H1 (cell line): ENCODE measurements around the gene DEXI.

Source experiments
- BRCA1 ChIP-seq: IDR thresholded peaks from 2 replicates; pipeline ENCODE4 v1.6.1; 2012; ENCODE audit warnings: low read depth, low read length, improper control_type of control experiment
- EGR1 ChIP-seq: IDR thresholded peaks from 2 replicates; pipeline ENCODE4 v1.6.1; 2011; ENCODE audit warnings: low read depth, low read length, borderline replicate concordance
- EP300 ChIP-seq, 2 experiments: IDR thresholded peaks; 1 replicate in 1 of 2; 2 replicates in 1 of 2; pipeline ENCODE4 v1.6.1; 2011 to 2012; ENCODE audit warnings: low read depth in 2 of 2, low read length in 2 of 2, mild to moderate bottlenecking in 2 of 2, borderline replicate concordance in 1 of 2, inconsistent platforms in 1 of 2, moderate library complexity in 1 of 2
- EZH2 ChIP-seq: fragments of 200-600 bp; sonication (generic); IDR thresholded peaks from 2 replicates; pipeline ENCODE4 v1.7.1; 2012; ENCODE audit warnings: low read depth, mild to moderate bottlenecking, moderate library complexity, low read length, inconsistent platforms; ENCODE audit not compliant: severe bottlenecking
- HDAC6 ChIP-seq: IDR thresholded peaks from one replicate; pipeline ENCODE4 v1.7.1; 2012; ENCODE audit warnings: low read depth, mild to moderate bottlenecking, inconsistent platforms, low read length, moderate library complexity
- KDM4A ChIP-seq: IDR thresholded peaks from one replicate; pipeline ENCODE4 v1.7.1; 2012; ENCODE audit warnings: low read depth, mild to moderate bottlenecking, moderate library complexity, low read length, inconsistent platforms; ENCODE audit not compliant: severe bottlenecking
- POLR2AphosphoS5 ChIP-seq: IDR thresholded peaks from 2 replicates; pipeline ENCODE4 v1.6.1; 2011; ENCODE audit warnings: low read depth, low read length
- RAD21 ChIP-seq, 2 experiments: IDR thresholded peaks in 1 of 2; conservative IDR thresholded peaks in 1 of 2; 2 replicates each; pipeline ENCODE4 v1.6.1; 2011; ENCODE audit warnings: low read depth in 2 of 2, low read length in 2 of 2, improper control_type of control experiment in 1 of 2, inconsistent platforms in 1 of 2, mild to moderate bottlenecking in 1 of 2, moderate library complexity in 1 of 2
- RFX5 ChIP-seq: IDR thresholded peaks from 2 replicates; pipeline ENCODE4 v1.6.1; 2011; ENCODE audit warnings: low read depth, low read length, improper control_type of control experiment, borderline replicate concordance
- SIX5 ChIP-seq: IDR thresholded peaks from 2 replicates; pipeline ENCODE4 v1.6.1; 2011; ENCODE audit warnings: mild to moderate bottlenecking, low read depth, low read length
- TAF1 ChIP-seq: IDR thresholded peaks from 2 replicates; pipeline ENCODE4 v1.6.1; 2011; ENCODE audit warnings: mild to moderate bottlenecking, low read depth, low read length
- TF ChIP-seq, protein P1 (sequence below), 3 experiments: IDR thresholded peaks; 1 replicate in 2 of 3; 2 replicates in 1 of 3; pipeline versions ENCODE4 v1.5.1 to v1.6.1; 2011; ENCODE audit warnings: low read length in 3 of 3, mild to moderate bottlenecking in 3 of 3, inconsistent platforms in 2 of 3, low read depth in 1 of 3, moderate library complexity in 1 of 3; ENCODE audit not compliant: insufficient read depth in 1 of 3; ENCODE audit errors: control extremely low read depth in 1 of 3
- TF ChIP-seq, protein P2 (sequence below): IDR thresholded peaks from 2 replicates; pipeline ENCODE4 v1.6.1; 2011; ENCODE audit warnings: low read length, improper control_type of control experiment

DNA sequence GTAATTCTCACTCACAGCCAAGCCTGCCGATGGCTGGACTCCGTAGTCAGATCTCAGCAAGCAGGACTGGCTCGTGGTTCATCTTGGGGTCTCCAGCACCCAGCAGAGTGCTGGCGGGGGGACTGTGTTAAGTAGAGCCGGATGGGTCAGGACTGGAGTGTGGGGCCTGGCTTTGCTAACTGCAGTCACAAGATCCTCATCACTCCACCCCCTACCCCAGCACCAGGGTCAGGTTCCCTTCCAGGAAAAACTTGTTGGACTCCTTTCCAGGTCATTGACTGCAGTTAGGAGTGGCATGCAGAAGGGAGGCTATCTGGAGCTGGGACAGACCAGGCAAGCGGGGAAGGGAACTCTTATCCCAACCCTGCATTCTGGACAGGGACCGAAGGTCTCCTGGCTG lies 59.3 kb downstream of the DEXI start:
- TF ChIP-seq SIX5 (no peak), RAD21 (IDR thresholded peaks at IDR 0.05 in 1 of 2, conservative IDR thresholded peaks at IDR 0.05 in 1 of 2; ENCODE audit: low read depth in 2 of 2, low read length in 2 of 2) (no peak), TAF1 (no peak), EP300 (IDR thresholded peaks at IDR 0.05; ENCODE audit: borderline replicate concordance in 1 of 2, low read depth in 2 of 2, low read length in 2 of 2) (no peak), EGR1 (no peak), KDM4A (no peak), BRCA1 (no peak), EZH2 (no peak), RFX5 (no peak), HDAC6 (no peak), POLR2AphosphoS5 (no peak)
- TF ChIP-seq, protein P1, sequence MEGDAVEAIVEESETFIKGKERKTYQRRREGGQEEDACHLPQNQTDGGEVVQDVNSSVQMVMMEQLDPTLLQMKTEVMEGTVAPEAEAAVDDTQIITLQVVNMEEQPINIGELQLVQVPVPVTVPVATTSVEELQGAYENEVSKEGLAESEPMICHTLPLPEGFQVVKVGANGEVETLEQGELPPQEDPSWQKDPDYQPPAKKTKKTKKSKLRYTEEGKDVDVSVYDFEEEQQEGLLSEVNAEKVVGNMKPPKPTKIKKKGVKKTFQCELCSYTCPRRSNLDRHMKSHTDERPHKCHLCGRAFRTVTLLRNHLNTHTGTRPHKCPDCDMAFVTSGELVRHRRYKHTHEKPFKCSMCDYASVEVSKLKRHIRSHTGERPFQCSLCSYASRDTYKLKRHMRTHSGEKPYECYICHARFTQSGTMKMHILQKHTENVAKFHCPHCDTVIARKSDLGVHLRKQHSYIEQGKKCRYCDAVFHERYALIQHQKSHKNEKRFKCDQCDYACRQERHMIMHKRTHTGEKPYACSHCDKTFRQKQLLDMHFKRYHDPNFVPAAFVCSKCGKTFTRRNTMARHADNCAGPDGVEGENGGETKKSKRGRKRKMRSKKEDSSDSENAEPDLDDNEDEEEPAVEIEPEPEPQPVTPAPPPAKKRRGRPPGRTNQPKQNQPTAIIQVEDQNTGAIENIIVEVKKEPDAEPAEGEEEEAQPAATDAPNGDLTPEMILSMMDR (IDR thresholded peaks at IDR 0.05; ENCODE audit: control extremely low read depth in 1 of 3, insufficient read depth in 1 of 3, low read depth in 1 of 3, low read length in 3 of 3) = no peak
- TF ChIP-seq, protein P2, sequence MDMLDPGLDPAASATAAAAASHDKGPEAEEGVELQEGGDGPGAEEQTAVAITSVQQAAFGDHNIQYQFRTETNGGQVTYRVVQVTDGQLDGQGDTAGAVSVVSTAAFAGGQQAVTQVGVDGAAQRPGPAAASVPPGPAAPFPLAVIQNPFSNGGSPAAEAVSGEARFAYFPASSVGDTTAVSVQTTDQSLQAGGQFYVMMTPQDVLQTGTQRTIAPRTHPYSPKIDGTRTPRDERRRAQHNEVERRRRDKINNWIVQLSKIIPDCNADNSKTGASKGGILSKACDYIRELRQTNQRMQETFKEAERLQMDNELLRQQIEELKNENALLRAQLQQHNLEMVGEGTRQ = no peak
